GM18526 (cell line): ENCODE data around the gene EXO1.

ENCODE experiments used
- POLR2A ChIP-seq: IDR thresholded peaks from 3 replicates; pipeline ENCODE4 v1.6.1; 2011; ENCODE audit not compliant: insufficient read length; ENCODE audit errors: extremely low read depth

The EXO1 gene

DNA sequence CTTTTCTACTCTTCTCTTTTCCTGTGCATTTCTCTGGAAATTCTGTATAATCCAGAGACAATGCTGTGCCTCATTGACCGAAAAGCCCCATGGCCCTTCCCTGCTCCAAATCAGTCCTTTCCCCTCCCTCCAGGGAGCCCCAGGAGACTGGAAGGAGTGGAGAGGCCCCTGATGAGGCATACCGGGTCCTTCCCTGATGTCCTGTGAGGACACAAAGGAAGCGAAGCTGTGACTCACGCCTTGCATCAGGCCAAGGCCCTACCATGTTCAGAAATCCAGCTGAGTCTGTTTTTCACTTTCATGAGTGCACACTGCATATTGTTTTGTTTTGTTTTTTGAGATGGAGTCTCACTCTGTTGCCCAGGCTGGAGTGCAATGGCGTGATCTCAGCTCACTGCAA lies 70.9 kb downstream of the EXO1 start:
- no peak for TF ChIP-seq POLR2A

DNA sequence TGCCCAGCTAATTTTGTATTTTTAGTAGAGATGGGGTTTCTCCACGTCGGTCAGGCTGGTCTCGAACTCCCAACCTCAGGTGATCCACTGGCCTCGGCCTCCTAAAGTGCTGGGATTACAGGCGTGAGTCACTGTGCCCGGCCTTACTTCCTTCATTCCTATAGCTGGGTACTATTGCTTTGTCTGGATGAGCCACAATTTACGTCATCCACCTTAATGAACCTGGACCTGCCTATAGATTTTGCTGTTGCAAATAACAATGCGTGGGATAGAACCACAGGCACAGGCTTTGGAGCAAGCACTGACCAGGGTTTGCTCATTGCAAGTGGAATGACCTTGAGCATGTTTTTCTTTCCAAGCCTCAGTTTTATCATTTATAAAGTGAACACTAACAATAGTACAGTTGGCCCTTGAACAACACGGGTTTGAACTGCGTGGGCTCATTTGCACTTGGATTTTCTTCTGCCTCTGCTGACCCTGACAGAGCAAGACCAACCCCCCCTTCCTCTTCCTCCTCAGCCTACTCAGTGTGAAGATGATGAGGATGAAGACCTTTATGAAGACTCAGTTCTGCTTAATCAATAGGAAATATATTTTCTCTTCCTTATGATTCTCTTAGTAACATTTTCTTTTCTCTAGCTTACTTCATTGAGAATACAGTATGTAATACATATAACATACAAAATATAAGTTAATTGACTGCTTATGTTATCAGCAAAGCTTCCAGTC lies 76.2 kb downstream of the EXO1 start:
- TF ChIP-seq POLR2A = no peak

DNA sequence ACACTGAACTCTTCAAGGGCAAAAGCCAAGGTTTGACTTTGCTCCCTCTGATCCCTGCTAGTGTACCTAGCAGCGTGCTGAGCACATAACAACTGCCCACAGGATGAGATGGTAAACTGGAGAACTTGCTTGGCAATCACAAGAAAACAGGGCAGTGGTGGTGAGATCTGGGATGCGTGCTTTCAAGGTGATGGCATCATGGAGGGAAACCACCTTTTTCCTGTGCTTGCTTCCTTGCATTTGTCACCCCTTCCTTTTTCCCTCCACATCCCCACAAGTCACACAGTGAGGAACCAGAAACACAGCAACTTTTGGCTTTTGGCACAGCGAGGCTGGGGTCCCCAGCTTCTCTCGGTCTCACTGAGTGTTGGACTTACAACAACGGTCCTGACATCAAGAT lies 78.1 kb downstream of the EXO1 start:
- no peak for TF ChIP-seq POLR2A

DNA sequence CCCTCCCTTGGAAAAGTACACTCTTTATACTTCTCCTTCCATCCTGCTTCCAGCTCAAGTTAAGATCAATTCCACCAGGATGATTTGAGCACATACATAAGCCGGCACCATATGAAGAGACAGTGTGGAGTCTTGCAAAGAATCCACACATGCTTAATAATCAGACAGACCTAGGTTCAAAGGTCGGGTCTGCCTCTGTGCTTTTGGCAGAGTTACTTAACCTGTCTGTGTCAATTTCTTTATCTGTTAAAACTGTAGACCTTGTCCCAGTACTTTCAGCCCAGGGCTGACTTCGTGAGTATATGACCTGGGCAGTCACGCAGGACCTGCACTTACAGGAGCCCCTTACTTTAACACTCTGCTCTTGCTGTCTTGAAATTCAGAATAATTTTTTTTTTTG lies 79.3 kb downstream of the EXO1 start:
- TF ChIP-seq POLR2A = no peak

DNA sequence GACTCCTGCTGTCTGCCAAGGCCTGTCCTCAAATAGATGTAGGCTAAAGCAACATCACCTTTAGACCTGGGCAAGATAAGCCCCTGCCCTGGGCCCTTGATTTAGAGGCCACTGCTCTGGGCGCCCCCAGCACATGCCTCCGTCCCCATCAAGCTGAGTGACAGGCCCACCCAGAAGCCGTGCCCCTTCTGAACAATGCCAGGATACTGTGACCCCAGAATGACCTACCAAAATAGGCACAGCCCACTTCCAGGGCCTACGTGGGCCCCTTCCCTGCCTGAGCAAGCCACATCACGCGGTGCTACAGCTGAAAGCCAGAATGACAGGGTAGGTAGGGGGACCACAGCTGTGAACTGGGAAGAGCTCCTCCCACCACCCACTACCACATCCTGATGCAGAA lies 84.8 kb downstream of the EXO1 start:
- no peak for TF ChIP-seq POLR2A

DNA sequence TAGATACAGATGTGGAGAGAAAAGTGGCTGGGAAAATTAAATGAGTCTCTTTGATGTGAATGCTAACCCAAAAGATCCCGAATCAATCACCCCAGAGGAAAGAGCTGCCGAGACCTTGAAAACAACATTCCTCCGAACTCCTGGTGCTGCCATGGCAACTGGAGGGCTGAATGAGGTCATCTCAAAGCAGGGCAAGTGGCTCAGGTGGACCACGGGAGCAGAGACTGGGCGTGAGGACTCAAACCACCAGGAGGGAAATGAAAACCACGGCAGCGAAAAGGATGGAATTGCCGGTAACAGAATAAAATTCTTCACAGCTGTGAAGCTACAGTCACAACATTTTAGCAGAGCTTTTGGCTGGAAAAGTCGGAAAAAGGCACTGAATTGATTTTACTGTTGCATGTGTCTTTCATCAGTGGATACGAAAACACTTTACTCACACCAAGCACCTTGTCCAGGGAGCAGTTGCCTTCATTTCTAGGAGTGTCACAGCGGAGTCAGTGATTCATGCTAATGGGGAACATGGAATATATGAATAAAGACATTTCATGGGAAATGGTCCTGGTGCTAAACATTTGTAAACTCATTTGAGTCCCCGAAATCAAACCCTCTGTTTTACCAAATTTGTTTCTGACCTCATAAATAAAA lies 86.3 kb downstream of the EXO1 start:
- no peak for TF ChIP-seq POLR2A

DNA sequence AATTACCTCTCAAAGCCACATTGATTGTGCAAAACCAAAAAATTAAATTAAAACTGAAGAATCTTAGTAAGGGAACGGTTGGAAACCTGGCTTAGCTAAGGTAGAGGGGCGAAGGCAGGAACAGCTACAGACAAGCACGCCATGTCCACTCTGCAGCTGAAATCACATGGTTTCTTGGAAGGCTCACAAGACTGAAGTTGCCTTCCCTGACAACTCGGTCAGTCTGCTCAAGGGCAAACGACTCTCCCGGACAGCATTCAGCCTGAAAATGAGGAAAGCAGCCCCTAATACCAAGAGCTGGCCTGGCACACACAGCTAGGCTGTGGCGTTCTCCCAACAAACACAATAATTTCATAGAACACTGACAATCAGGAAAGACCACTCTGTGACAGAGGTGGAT lies 86.9 kb downstream of the EXO1 start:
- no peak for TF ChIP-seq POLR2A
